A549 (cell line): ENCODE measurements around the gene DLX5. TPM values are rescaled to one million over a fixed set of nuclear protein-coding genes. Genes with fewer than 3 reads are reported as not detected.
A peak's percentile ranks its signal among the peaks of the same experiment; 100 is the strongest.

Experiments used
- ATAC-seq, 2 experiments: fragments of 200-7000 bp in 1 of 2; fragments of >200 bp in 1 of 2; cut with Nextera tagmentation in 1 of 2; cut with Tn5 transposase in 1 of 2; 3 replicates each; pipeline versions ENCODE4 v1.8.0 to v1.9.1; 2018 to 2020; ENCODE audit warnings: mild to moderate bottlenecking in 1 of 2, moderate library complexity in 1 of 2
- CTCF ChIA-PET: fragments of 300-600 bp; sonication (Branson Sonifier 250); formaldehyde crosslinking; extraction: SDS; loops from one replicate; lab custom pipeline; 2021; ENCODE audit warnings: antibody characterized with exemption, inconsistent platforms; lab: Yijun Ruan, JAX
- POLR2A ChIA-PET: fragments of 350-600 bp; formaldehyde crosslinking; extraction: SDS; loops from one replicate; lab custom pipeline; 2021; ENCODE audit warnings: antibody characterized with exemption, inconsistent platforms; lab: Yijun Ruan, JAX
- DNase-seq, 2 experiments: peaks; one replicate each; pipeline versions ENCODE4 v3.0.0 to v3.0.0-alpha.2; 2011 to 2016; ENCODE audit warnings: low read depth in 1 of 2, low spot score in 1 of 2
- FAIRE-seq: peaks from 2 replicates; lab custom pipeline; 2011; peaks lifted over from hg19 to GRCh38; lab: Jason Lieb, UNC
- H3K27ac ChIP-seq, 2 experiments: fragments of >200 bp; sonication (Bioruptor Twin); formaldehyde crosslinking; 3 replicates each; pipeline ENCODE4 v1.5.1; 2016 to 2017
- H3K4me1 ChIP-seq: fragments of >200 bp; sonication (Bioruptor Twin); formaldehyde crosslinking; 3 replicates; pipeline ENCODE4 v1.6.1; 2016
- H3K4me2 ChIP-seq: fragments of >200 bp; sonication (Bioruptor Twin); formaldehyde crosslinking; 3 replicates; pipeline ENCODE4 v1.6.1; 2016
- H3K4me3 ChIP-seq: fragments of >200 bp; sonication (Bioruptor Twin); formaldehyde crosslinking; 3 replicates; pipeline ENCODE4 v1.5.1; 2016
- H3K9me3 ChIP-seq: fragments of >200 bp; sonication (Bioruptor Twin); formaldehyde crosslinking; 3 replicates; pipeline ENCODE4 v1.6.1; 2016
- BHLHE40 ChIP-seq: IDR thresholded peaks from 2 replicates; pipeline ENCODE4 v1.6.1; 2012; ENCODE audit warnings: low read depth, low read length, inconsistent platforms
- CBX8 ChIP-seq: fragments of 200-600 bp; sonication (generic); IDR thresholded peaks from 2 replicates; pipeline ENCODE4 v1.6.1; 2016
- CHD2 ChIP-seq: fragments of 150-350 bp; IDR thresholded peaks from 2 replicates; pipeline ENCODE4 v1.6.1; 2014; ENCODE audit warnings: low read length; ENCODE audit not compliant: partially characterized antibody
- CTCF ChIP-seq: fragments of >200 bp; sonication (Bioruptor Twin); formaldehyde crosslinking; IDR thresholded peaks from 3 replicates; pipeline ENCODE4 v1.5.1; 2016
- ESRRA ChIP-seq: fragments of 150-350 bp; IDR thresholded peaks from 2 replicates; pipeline ENCODE4 v1.6.1; 2014; ENCODE audit warnings: mild to moderate bottlenecking, low read length, borderline replicate concordance
- FOSB ChIP-seq: fragments of 250-450 bp; sonication (Bioruptor Pico); IDR thresholded peaks from 2 replicates; pipeline ENCODE4 v1.5.0; 2020; ENCODE audit warnings: mild to moderate bottlenecking, moderate library complexity
- FOSL2 ChIP-seq, 2 experiments: fragments of 450-650 bp in 1 of 2; fragments of >200 bp in 1 of 2; sonication (Bioruptor Twin) in 1 of 2; formaldehyde crosslinking; IDR thresholded peaks; 2 replicates each; pipeline versions ENCODE4 v1.5.0 to v1.6.1; 2016 to 2020; ENCODE audit warnings: mild to moderate bottlenecking in 1 of 2, moderate library complexity in 1 of 2
- HOXB13 ChIP-seq: fragments of 250-450 bp; sonication (Bioruptor Pico); IDR thresholded peaks from 2 replicates; pipeline ENCODE4 v1.5.0; 2020; ENCODE audit warnings: low read depth, mild to moderate bottlenecking, moderate library complexity
- HOXB5 ChIP-seq: fragments of 250-450 bp; sonication (Bioruptor Pico); IDR thresholded peaks from 2 replicates; pipeline ENCODE4 v1.5.0; 2020; ENCODE audit warnings: mild to moderate bottlenecking, moderate library complexity
- KDM1A ChIP-seq: fragments of 200-600 bp; sonication (generic); IDR thresholded peaks from 2 replicates; pipeline ENCODE4 v1.6.1; 2016; ENCODE audit warnings: low read depth, mild to moderate bottlenecking
- MAFK ChIP-seq: fragments of 450-650 bp; IDR thresholded peaks from 2 replicates; pipeline ENCODE4 v1.6.1; 2014; ENCODE audit not compliant: partially characterized antibody
- MAX ChIP-seq: IDR thresholded peaks from 2 replicates; pipeline ENCODE4 v1.6.1; 2012
- NFE2L2 ChIP-seq: fragments of 150-350 bp; conservative IDR thresholded peaks from 2 replicates; pipeline ENCODE4 v1.6.1; 2014; ENCODE audit warnings: low read length
- NR3C1 ChIP-seq: fragments of >200 bp; sonication (Bioruptor Twin); formaldehyde crosslinking; IDR thresholded peaks from 3 replicates; pipeline ENCODE4 v1.6.1; 2017
- PHF8 ChIP-seq: fragments of 200-600 bp; sonication (generic); IDR thresholded peaks from 2 replicates; pipeline ENCODE4 v1.6.1; 2016; ENCODE audit warnings: low read depth, mild to moderate bottlenecking, antibody characterized with exemption, moderate library complexity, borderline replicate concordance
- RAD21 ChIP-seq, 2 experiments: fragments of >200 bp in 1 of 2; sonication (Bioruptor Twin) in 1 of 2; formaldehyde crosslinking in 1 of 2; IDR thresholded peaks in 1 of 2; conservative IDR thresholded peaks in 1 of 2; 2 replicates in 1 of 2; 3 replicates in 1 of 2; pipeline ENCODE4 v1.6.1; 2012 to 2018; ENCODE audit warnings: inconsistent platforms in 1 of 2
- RFX5 ChIP-seq: fragments of 450-650 bp; IDR thresholded peaks from 2 replicates; pipeline ENCODE4 v1.7.1; 2014; ENCODE audit warnings: antibody characterized with exemption, mild to moderate bottlenecking, moderate library complexity
- RNF2 ChIP-seq: fragments of 200-600 bp; sonication (generic); IDR thresholded peaks from 2 replicates; pipeline ENCODE4 v1.6.1; 2016; ENCODE audit warnings: low read depth, mild to moderate bottlenecking, antibody characterized with exemption, moderate library complexity, borderline replicate concordance
- SMC3 ChIP-seq: fragments of >200 bp; sonication (Bioruptor Twin); formaldehyde crosslinking; IDR thresholded peaks from 3 replicates; pipeline ENCODE4 v1.6.1; 2018; ENCODE audit warnings: inconsistent platforms
- ZSCAN20 ChIP-seq: fragments of 250-450 bp; sonication (Bioruptor Pico); IDR thresholded peaks from 2 replicates; pipeline ENCODE4 v1.8.0; 2022; ENCODE audit warnings: mild to moderate bottlenecking, moderate library complexity
- WGBS: methylation state at CpG from one replicate; pipeline ENCODE4 v1.1.6; 2017; ENCODE audit errors: missing lambda C conversion rate; 5-methylcytosine and 5-hydroxymethylcytosine counted together
- polyA plus RNA-seq, 4 experiments: library from polyadenylated mRNA; depleted of rRNA in 3 of 4; stranded (reverse); fragments of >200 nt; fragmentation: RNase III in 1 of 4; extraction: RNeasy Plus Mini Kit Qiagen cat#74134 plus additional on column Dnase treatment in 1 of 4; gene quantifications; 2 replicates in 3 of 4; 3 replicates in 1 of 4; pipeline ENCODE4 v1.2.3, GENCODE V29; 2011 to 2017
- TF ChIP-seq, protein P1 (sequence below): fragments of 150-350 bp; IDR thresholded peaks from 2 replicates; pipeline ENCODE4 v1.6.1; 2014; ENCODE audit warnings: low read depth, mild to moderate bottlenecking, low read length
- TF ChIP-seq, protein P2 (sequence below): IDR thresholded peaks from 2 replicates; pipeline ENCODE4 v1.6.1; 2012; ENCODE audit warnings: low read depth, borderline replicate concordance
- TF ChIP-seq, protein P3 (sequence below): IDR thresholded peaks from 2 replicates; pipeline ENCODE4 v1.6.1; 2012

The DLX5 gene
- polyA plus RNA-seq, 2 of the 4 experiments (the other 2 are of a cell fraction), result not detected

- no peak overlapping the region for H3K4me2 ChIP-seq
- no peaks in the 10 kb centered on the region for H3K4me1 ChIP-seq
- ATAC-seq, result peak; percentile 91 to 98
- ChIA-PET CTCF (interaction anchor here (0.6 to 2.4 kb wide), 14 partner anchors 9 to 1345 kb away, joined by 3 to 19 read pairs (median 4); no protein-coding TSS in a partner anchor), POLR2A (no interaction called here)
- no peak overlapping the region for H3K27ac ChIP-seq
- 7% methylated on average over 5 of the region's 5 CpGs for WGBS
- no peaks in the 10 kb centered on the region for H3K9me3 ChIP-seq
- no peak overlapping the region for H3K4me3 ChIP-seq
- TF ChIP-seq ZSCAN20 (CRISPR knock-in tag) (no peak), SMC3 (peak; percentile 42; the same call in 1 of the 3 replicates), CTCF (peak; percentile 76), CHD2 (no peak), PHF8 (no peak), RAD21 (conservative IDR thresholded peaks at IDR 0.05 in 1 of 2, IDR thresholded peaks at IDR 0.05 in 1 of 2) (peak; percentile 39 to 44; a peak in 3 of 5 replicates)
- TF ChIP-seq, all 56 proteins: peak for 3
- FAIRE-seq, result peak; percentile 23
- DNase-seq, result peak; percentile 37 to 59
Observed at GRCh38 chr7:97064972-97065587, 40.4 kb upstream of the DLX5 start.

DNA sequence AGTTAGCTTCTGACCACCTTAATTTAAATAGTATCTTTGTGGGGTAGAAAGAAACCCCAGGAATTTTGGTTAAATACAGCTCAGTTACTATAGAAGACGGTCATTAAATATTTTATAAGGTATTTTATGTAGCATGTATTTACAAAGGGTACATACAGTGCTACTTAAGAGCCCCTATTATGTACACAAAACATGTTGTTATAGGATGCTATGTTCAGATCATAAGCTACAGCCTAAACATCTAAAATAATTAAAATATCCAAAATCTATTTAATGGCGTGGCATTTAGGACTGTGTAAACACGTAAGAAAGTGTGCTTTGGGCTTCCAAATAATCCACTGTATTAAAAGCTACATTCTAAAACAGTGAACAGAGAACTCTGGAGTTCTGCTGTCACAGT lies 39.4 kb upstream of the DLX5 start:
- CTCF ChIA-PET, result interaction anchor here (0.8 to 2.4 kb wide), 10 partner anchors 10 to 1192 kb away, joined by 3 to 19 read pairs (median 4); no protein-coding TSS in a partner anchor
- H3K4me3 ChIP-seq, result no peak overlapping the region

More for the DNA sequence above, 39.4 kb upstream of the DLX5 start:
- no peak for TF ChIP-seq KDM1A
- no peak for TF ChIP-seq NFE2L2
- TF ChIP-seq HOXB13 (CRISPR knock-in tag), result no peak
- TF ChIP-seq, protein P1, sequence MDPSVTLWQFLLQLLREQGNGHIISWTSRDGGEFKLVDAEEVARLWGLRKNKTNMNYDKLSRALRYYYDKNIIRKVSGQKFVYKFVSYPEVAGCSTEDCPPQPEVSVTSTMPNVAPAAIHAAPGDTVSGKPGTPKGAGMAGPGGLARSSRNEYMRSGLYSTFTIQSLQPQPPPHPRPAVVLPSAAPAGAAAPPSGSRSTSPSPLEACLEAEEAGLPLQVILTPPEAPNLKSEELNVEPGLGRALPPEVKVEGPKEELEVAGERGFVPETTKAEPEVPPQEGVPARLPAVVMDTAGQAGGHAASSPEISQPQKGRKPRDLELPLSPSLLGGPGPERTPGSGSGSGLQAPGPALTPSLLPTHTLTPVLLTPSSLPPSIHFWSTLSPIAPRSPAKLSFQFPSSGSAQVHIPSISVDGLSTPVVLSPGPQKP, result no peak
- no peak for TF ChIP-seq MAFK
- TF ChIP-seq CBX8, result no peak
- TF ChIP-seq, protein P2, sequence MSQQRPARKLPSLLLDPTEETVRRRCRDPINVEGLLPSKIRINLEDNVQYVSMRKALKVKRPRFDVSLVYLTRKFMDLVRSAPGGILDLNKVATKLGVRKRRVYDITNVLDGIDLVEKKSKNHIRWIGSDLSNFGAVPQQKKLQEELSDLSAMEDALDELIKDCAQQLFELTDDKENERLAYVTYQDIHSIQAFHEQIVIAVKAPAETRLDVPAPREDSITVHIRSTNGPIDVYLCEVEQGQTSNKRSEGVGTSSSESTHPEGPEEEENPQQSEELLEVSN, result no peak
- no peak for TF ChIP-seq NR3C1
- no peak for TF ChIP-seq CHD2
- no peak for TF ChIP-seq FOSB (CRISPR knock-in tag)
- no peak for TF ChIP-seq MAX
- no peak for TF ChIP-seq RFX5
- TF ChIP-seq ESRRA, result no peak
- TF ChIP-seq HOXB5 (CRISPR knock-in tag), result no peak
- no peak for TF ChIP-seq BHLHE40
- no peak for TF ChIP-seq CTCF
- TF ChIP-seq, protein P3, sequence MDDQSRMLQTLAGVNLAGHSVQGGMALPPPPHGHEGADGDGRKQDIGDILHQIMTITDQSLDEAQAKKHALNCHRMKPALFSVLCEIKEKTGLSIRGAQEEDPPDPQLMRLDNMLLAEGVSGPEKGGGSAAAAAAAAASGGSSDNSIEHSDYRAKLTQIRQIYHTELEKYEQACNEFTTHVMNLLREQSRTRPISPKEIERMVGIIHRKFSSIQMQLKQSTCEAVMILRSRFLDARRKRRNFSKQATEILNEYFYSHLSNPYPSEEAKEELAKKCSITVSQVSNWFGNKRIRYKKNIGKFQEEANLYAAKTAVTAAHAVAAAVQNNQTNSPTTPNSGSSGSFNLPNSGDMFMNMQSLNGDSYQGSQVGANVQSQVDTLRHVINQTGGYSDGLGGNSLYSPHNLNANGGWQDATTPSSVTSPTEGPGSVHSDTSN, result no peak
- TF ChIP-seq FOSL2 (IDR thresholded peaks at IDR 0.05), result no peak
- no peak for TF ChIP-seq FOSL2 (CRISPR knock-in tag; IDR thresholded peaks at IDR 0.05)
- TF ChIP-seq RNF2, result no peak
- 0 out of 3 replicates have a peak, but pooled peaks cover 5% of the 10 kb centered on the region for H3K9me3 ChIP-seq
- POLR2A ChIA-PET, result no interaction called here
- no peak overlapping the region for H3K27ac ChIP-seq
- 4% methylated on average over 3 of the region's 3 CpGs for WGBS
- FAIRE-seq (no peak), DNase-seq (no peak), ATAC-seq (no peak)
- no peaks in the 10 kb centered on the region for H3K4me1 ChIP-seq
- H3K4me2 ChIP-seq, result no peak overlapping the region
